Esophagus muscularis mucosa (tissue), 3 donors: ENCODE data around the gene SPZ1.

Experiments used
- CTCF ChIP-seq, 3 experiments: fragments of 200-600 bp in 2 of 3; fragments of 450-650 bp in 1 of 3; sonication (generic) in 2 of 3; IDR thresholded peaks; one replicate each; pipeline ENCODE4 v1.5.1; 2017 to 2019; ENCODE audit warnings: antibody characterized with exemption in 3 of 3, mild to moderate bottlenecking in 2 of 3, moderate library complexity in 1 of 3
- POLR2AphosphoS5 ChIP-seq, 2 donors: sonication (generic); formaldehyde crosslinking; IDR thresholded peaks; one replicate each; pipeline ENCODE4 v1.6.1; 2017; ENCODE audit warnings: antibody characterized with exemption in 2 of 2

- TF ChIP-seq CTCF (IDR thresholded peaks at IDR 0.05) (no peak), POLR2AphosphoS5 (IDR thresholded peaks at IDR 0.05) (no peak)
Measured at GRCh38 chr5:80368661-80369480, 49.1 kb downstream of the SPZ1 start.
